HepG2 (cell line): ENCODE data around the gene OR2S2. TPM values are rescaled to one million over a fixed set of nuclear protein-coding genes. Genes with fewer than 3 reads are reported as not detected.

Experiments
- CHD4 ChIP-seq: fragments of 200-600 bp; sonication (generic); IDR thresholded peaks from 2 replicates; pipeline ENCODE4 v1.7.0; 2017; ENCODE audit warnings: mild to moderate bottlenecking, low read length, borderline replicate concordance
- HOXA3 ChIP-seq: sonication (generic); formaldehyde crosslinking; IDR thresholded peaks from 2 replicates; pipeline ENCODE4 v1.5.0; 2020; ENCODE audit warnings: missing genetic modification reagents
- IRF2 ChIP-seq: IDR thresholded peaks from 2 replicates; pipeline ENCODE4 v1.6.1; 2018; ENCODE audit warnings: missing genetic modification reagents, missing compliant biosample characterization
- PLRG1 ChIP-seq: fragments of 450-650 bp; conservative IDR thresholded peaks from 2 replicates; pipeline ENCODE4 v1.6.1; 2016
- PTBP1 ChIP-seq: fragments of 200-400 bp; formaldehyde crosslinking; IDR thresholded peaks from 2 replicates; pipeline ENCODE4 v1.6.1; 2018; ENCODE audit warnings: low read length, low read depth; ENCODE audit not compliant: poor library complexity, severe bottlenecking
- RBM22 ChIP-seq: fragments of 200-400 bp; formaldehyde crosslinking; optimal IDR thresholded peaks from 2 replicates; pipeline ENCODE3; 2017; ENCODE audit warnings: mild to moderate bottlenecking, low read length, moderate library complexity
- SNAPC4 ChIP-seq: sonication (generic); formaldehyde crosslinking; IDR thresholded peaks from 2 replicates; pipeline ENCODE4 v1.4.0; 2020; ENCODE audit warnings: mild to moderate bottlenecking, missing genetic modification reagents
- SP2 ChIP-seq: sonication (generic); formaldehyde crosslinking; IDR thresholded peaks from 2 replicates; pipeline ENCODE4 v1.5.1; 2020; ENCODE audit warnings: mild to moderate bottlenecking, missing genetic modification reagents
- TFDP1 ChIP-seq: IDR thresholded peaks from 2 replicates; pipeline ENCODE4 v1.6.1; 2016; ENCODE audit warnings: missing compliant biosample characterization, missing genetic modification reagents, borderline replicate concordance
- TMF1 ChIP-seq: sonication (generic); formaldehyde crosslinking; IDR thresholded peaks from 2 replicates; pipeline ENCODE4 v1.8.1; 2022; ENCODE audit warnings: low read depth, missing genetic modification reagents
- YEATS4 ChIP-seq: sonication (generic); formaldehyde crosslinking; IDR thresholded peaks from 2 replicates; pipeline ENCODE4 v1.4.0; 2020; ENCODE audit warnings: missing genetic modification reagents, borderline replicate concordance
- ZFP36L2 ChIP-seq: sonication (generic); formaldehyde crosslinking; IDR thresholded peaks from 2 replicates; pipeline ENCODE4 v1.4.0; 2020; ENCODE audit warnings: missing genetic modification reagents
- ZFX ChIP-seq: sonication (generic); formaldehyde crosslinking; IDR thresholded peaks from 2 replicates; pipeline ENCODE4 v1.4.0; 2020; ENCODE audit warnings: mild to moderate bottlenecking, low read depth, missing genetic modification reagents, moderate library complexity
- ZHX1 ChIP-seq: sonication (generic); formaldehyde crosslinking; IDR thresholded peaks from 2 replicates; pipeline ENCODE4 v1.8.1; 2022; ENCODE audit warnings: low read depth, mild to moderate bottlenecking, missing genetic modification reagents
- ZNF138 ChIP-seq: sonication (generic); formaldehyde crosslinking; IDR thresholded peaks from 2 replicates; pipeline ENCODE4 v1.5.0; 2020; ENCODE audit warnings: mild to moderate bottlenecking, low read depth, missing genetic modification reagents
- ZNF160 ChIP-seq: sonication (generic); formaldehyde crosslinking; IDR thresholded peaks from 2 replicates; pipeline ENCODE4 v1.8.0; 2022; ENCODE audit warnings: mild to moderate bottlenecking, inconsistent platforms, missing genetic modification reagents
- ZNF317 ChIP-seq: sonication (generic); formaldehyde crosslinking; IDR thresholded peaks from 2 replicates; pipeline ENCODE4 v1.5.0; 2020; ENCODE audit warnings: mild to moderate bottlenecking, missing genetic modification reagents
- ZNF501 ChIP-seq: sonication (generic); formaldehyde crosslinking; IDR thresholded peaks from 2 replicates; pipeline ENCODE4 v1.5.1; 2020; ENCODE audit warnings: mild to moderate bottlenecking, moderate library complexity, missing genetic modification reagents
- ZNF766 ChIP-seq: sonication (generic); formaldehyde crosslinking; IDR thresholded peaks from 2 replicates; pipeline ENCODE4 v1.5.0; 2020; ENCODE audit warnings: missing genetic modification reagents, borderline replicate concordance
- ZNF772 ChIP-seq: sonication (generic); formaldehyde crosslinking; IDR thresholded peaks from 2 replicates; pipeline ENCODE4 v1.5.0; 2020; ENCODE audit warnings: mild to moderate bottlenecking, missing genetic modification reagents
- polyA plus RNA-seq, 8 experiments: library from polyadenylated mRNA; depleted of rRNA in 3 of 8; stranded (reverse) in 7 of 8; unstranded in 1 of 8; fragments of >200 nt; fragmentation: Illumina TruSeq in 4 of 8; extraction: Trizol in 4 of 8; gene quantifications; 2 replicates each; pipeline versions ENCODE4 v1.2.1 to v1.2.3, GENCODE V29; 2011 to 2016; ENCODE audit warnings: low read depth in 4 of 8, missing spikeins in 1 of 8, mixed read lengths in 1 of 8; ENCODE audit not compliant: insufficient read depth in 1 of 8
- total RNA-seq, 5 experiments: library from RNA; depleted of rRNA; stranded (reverse); fragments of >200 nt; fragmentation: Illumina TruSeq; extraction: Trizol; gene quantifications; 2 replicates each; pipeline ENCODE4 v1.2.3, GENCODE V29; 2016; ENCODE audit warnings: low read depth in 1 of 5

OR2S2 gene
- total and polyA plus RNA-seq, 2 of the 13 experiments (the other 11 are each of a cell fraction or from before 2014, with no cell fraction given), result not detected

GRCh38 chr9:35907711-35908503, 50.0 kb downstream of the OR2S2 start (continued):
- TF ChIP-seq ZNF160 (CRISPR knock-in tag) (no peak), ZNF317 (CRISPR knock-in tag) (peak; percentile 53; the same call in 1 of the 2 replicates), ZNF772 (no peak), TMF1 (no peak), IRF2 (CRISPR knock-in tag) (no peak), ZHX1 (CRISPR knock-in tag) (no peak), ZFX (CRISPR knock-in tag) (no peak; the same call in 1 of the 2 replicates), HOXA3 (no peak), PTBP1 (no peak), TFDP1 (CRISPR knock-in tag) (no peak), RBM22 (no peak), ZNF766 (CRISPR knock-in tag) (no peak), ZNF138 (no peak), ZFP36L2 (CRISPR knock-in tag) (no peak), SNAPC4 (no peak), YEATS4 (no peak), SP2 (CRISPR knock-in tag) (no peak), ZNF501 (no peak), CHD4 (no peak), PLRG1 (no peak)
